GM18858 (cell line): ENCODE measurements around the gene GLI3.

ENCODE experiments used
- ATAC-seq: cut with Tn5 transposase; IDR thresholded peaks from one replicate; pipeline ENCODE4 v1.9.1; 2021; ENCODE audit not compliant: unreplicated experiment

GLI3 gene

GRCh38 chr7:41940760-41941343 lies 296.2 kb downstream of the GLI3 start:
- peak; percentile 72 for ATAC-seq

GRCh38 chr7:41938371-41938770 lies 298.6 kb downstream of the GLI3 start:
- no peak for ATAC-seq

GRCh38 chr7:41933427-41933826 lies 303.6 kb downstream of the GLI3 start:
- ATAC-seq = no peak

- ATAC-seq = peak; percentile 39
Observed at GRCh38 chr7:41931263-41931646, 305.8 kb downstream of the GLI3 start.

GRCh38 chr7:41930538-41931262 lies 306.3 kb downstream of the GLI3 start:
- peak; percentile 56 for ATAC-seq

GRCh38 chr7:41928781-41929180 lies 308.2 kb downstream of the GLI3 start:
- no peak for ATAC-seq

- ATAC-seq = no peak
Observed at GRCh38 chr7:41928166-41928565, 308.8 kb downstream of the GLI3 start.

GRCh38 chr7:41927380-41927779 lies 309.6 kb downstream of the GLI3 start:
- ATAC-seq = no peak

GRCh38 chr7:41925946-41926345 lies 311.1 kb downstream of the GLI3 start:
- no peak for ATAC-seq

GRCh38 chr7:41924796-41925195 lies 312.2 kb downstream of the GLI3 start:
- ATAC-seq = no peak

GRCh38 chr7:41922373-41922772 lies 314.6 kb downstream of the GLI3 start:
- ATAC-seq = no peak

- ATAC-seq = no peak
Observed at GRCh38 chr7:41921453-41921981, 315.5 kb downstream of the GLI3 start.

GRCh38 chr7:41918597-41918996 lies 318.4 kb downstream of the GLI3 start:
- no peak for ATAC-seq

- ATAC-seq = no peak
Observed at GRCh38 chr7:41916450-41916927, 320.5 kb downstream of the GLI3 start.

GRCh38 chr7:41915871-41916270 lies 321.1 kb downstream of the GLI3 start:
- no peak for ATAC-seq

GRCh38 chr7:41912851-41913567 lies 324.0 kb downstream of the GLI3 start:
- ATAC-seq = no peak

- ATAC-seq = no peak
Observed at GRCh38 chr7:41912426-41912825, 324.6 kb downstream of the GLI3 start.

GRCh38 chr7:41911792-41912191 lies 325.2 kb downstream of the GLI3 start:
- no peak for ATAC-seq
